HEK293 (cell line): ENCODE results near the gene UNC93A.

Experiments
- CTCF ChIA-PET: fragments of 350-600 bp; formaldehyde crosslinking; extraction: SDS; loops from one replicate; lab custom pipeline; 2021; ENCODE audit warnings: antibody characterized with exemption; lab: Yijun Ruan, JAX
- POLR2A ChIA-PET: fragments of 300-600 bp; formaldehyde crosslinking; extraction: SDS; loops from one replicate; lab custom pipeline; 2020; ENCODE audit warnings: antibody characterized with exemption, inconsistent platforms; lab: Yijun Ruan, JAX
- H3K27ac ChIP-seq: fragments of 200-500 bp; sonication (Bioruptor generic); 2 replicates; pipeline ENCODE4 v1.5.1; 2014; ENCODE audit warnings: low read depth, low read length, control low read depth, inconsistent platforms; ENCODE audit errors: extremely low read depth
- H3K36me3 ChIP-seq, 2 experiments: fragments of 200-500 bp in 1 of 2; sonication (Bioruptor generic) in 1 of 2; 1 replicate in 1 of 2; 2 replicates in 1 of 2; pipeline ENCODE4 v1.5.1; 2014 to 2017; ENCODE audit warnings: inconsistent platforms in 2 of 2, low read length in 2 of 2; ENCODE audit not compliant: control insufficient read depth in 2 of 2, insufficient read depth in 1 of 2
- H3K4me1 ChIP-seq: fragments of 200-500 bp; sonication (Bioruptor generic); 2 replicates; pipeline ENCODE4 v1.5.1; 2014; ENCODE audit warnings: mild to moderate bottlenecking, low read length, inconsistent platforms; ENCODE audit not compliant: control insufficient read depth, insufficient read depth
- H3K4me3 ChIP-seq: 2 replicates; pipeline ENCODE4 v1.5.1; 2011; ENCODE audit warnings: low read depth, mild to moderate bottlenecking, control low read depth, low read length, moderate library complexity
- H3K9me3 ChIP-seq: fragments of 200-500 bp; sonication (Bioruptor generic); 2 replicates; pipeline ENCODE4 v1.5.1; 2014; ENCODE audit warnings: low read depth, low read length, inconsistent platforms; ENCODE audit not compliant: control insufficient read depth, insufficient read depth
- HOXD13 ChIP-seq: sonication (generic); formaldehyde crosslinking; IDR thresholded peaks from 2 replicates; pipeline ENCODE4 v1.8.0; 2022; ENCODE audit warnings: missing genetic modification reagents, borderline replicate concordance
- MEIS1 ChIP-seq: sonication (generic); formaldehyde crosslinking; IDR thresholded peaks from 2 replicates; pipeline ENCODE4 v1.8.1; 2022; ENCODE audit warnings: missing genetic modification reagents, mild to moderate bottlenecking, borderline replicate concordance
- OVOL3 ChIP-seq: fragments of 450-650 bp; formaldehyde crosslinking; IDR thresholded peaks from 2 replicates; pipeline ENCODE4 v1.5.1; 2016; ENCODE audit warnings: missing biosample characterization, missing genetic modification characterization
- ZBTB1 ChIP-seq: fragments of 450-650 bp; formaldehyde crosslinking; IDR thresholded peaks from 2 replicates; pipeline ENCODE4 v1.5.1; 2016; ENCODE audit warnings: missing biosample characterization, missing genetic modification characterization
- ZFHX2 ChIP-seq: fragments of 450-650 bp; formaldehyde crosslinking; conservative IDR thresholded peaks from 2 replicates; pipeline ENCODE4 v1.5.1; 2016; ENCODE audit warnings: missing biosample characterization, missing genetic modification characterization
- ZNF132 ChIP-seq: fragments of 450-650 bp; formaldehyde crosslinking; IDR thresholded peaks from 2 replicates; pipeline ENCODE4 v1.5.1; 2017; ENCODE audit warnings: missing biosample characterization, missing genetic modification characterization, borderline replicate concordance
- ZNF146 ChIP-seq: fragments of 450-650 bp; formaldehyde crosslinking; IDR thresholded peaks from 2 replicates; pipeline ENCODE4 v1.5.1; 2016; ENCODE audit warnings: missing biosample characterization, missing genetic modification characterization
- ZNF292 ChIP-seq: fragments of 450-650 bp; formaldehyde crosslinking; IDR thresholded peaks from 2 replicates; pipeline ENCODE4 v1.5.1; 2016; ENCODE audit warnings: low read depth, missing biosample characterization, missing genetic modification characterization, borderline replicate concordance
- ZNF529 ChIP-seq: fragments of 450-650 bp; formaldehyde crosslinking; IDR thresholded peaks from 2 replicates; pipeline ENCODE4 v1.5.1; 2017; ENCODE audit warnings: missing genetic modification characterization, missing biosample characterization; ENCODE audit not compliant: insufficient replicate concordance
- ZNF624 ChIP-seq: fragments of 450-650 bp; formaldehyde crosslinking; IDR thresholded peaks from 2 replicates; pipeline ENCODE4 v1.5.1; 2017; ENCODE audit warnings: missing biosample characterization, missing genetic modification characterization
- TF ChIP-seq, protein P1 (sequence below): fragments of 450-650 bp; formaldehyde crosslinking; IDR thresholded peaks from 2 replicates; pipeline ENCODE4 v1.5.1; 2016; ENCODE audit warnings: missing biosample characterization, missing genetic modification characterization
- TF ChIP-seq, protein P2 (sequence below): fragments of 450-650 bp; formaldehyde crosslinking; IDR thresholded peaks from 2 replicates; pipeline ENCODE4 v1.5.1; 2016; ENCODE audit warnings: missing biosample characterization, missing genetic modification characterization
- TF ChIP-seq, protein P3 (sequence below): fragments of 450-650 bp; formaldehyde crosslinking; IDR thresholded peaks from 2 replicates; pipeline ENCODE4 v1.5.1; 2016; ENCODE audit warnings: missing biosample characterization, missing genetic modification characterization

The UNC93A gene

DNA sequence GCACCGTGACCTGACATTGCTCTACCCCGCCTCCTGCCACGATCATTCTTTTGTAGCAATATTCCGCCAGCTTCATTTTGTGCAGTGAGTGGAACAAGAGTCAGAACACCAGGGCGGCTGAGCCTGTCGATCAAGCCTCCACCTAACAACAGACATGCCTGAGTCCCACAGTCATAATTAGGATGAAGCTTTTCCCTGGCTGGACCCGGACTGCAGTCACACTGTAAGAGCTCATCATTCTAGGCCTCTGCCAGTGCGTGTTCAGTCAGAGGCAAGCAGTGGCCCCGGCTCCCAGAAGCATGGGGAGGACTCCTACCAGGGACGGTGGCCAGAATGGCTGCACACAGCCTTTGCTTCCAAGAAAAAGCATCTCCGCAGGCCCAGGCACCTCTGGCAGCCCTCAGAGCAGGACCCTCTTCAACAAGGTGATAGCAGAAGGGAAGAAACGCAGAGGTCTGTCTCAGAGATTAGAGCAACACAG is 23.2 kb upstream of the UNC93A start (continued):
- TF ChIP-seq, protein P1, sequence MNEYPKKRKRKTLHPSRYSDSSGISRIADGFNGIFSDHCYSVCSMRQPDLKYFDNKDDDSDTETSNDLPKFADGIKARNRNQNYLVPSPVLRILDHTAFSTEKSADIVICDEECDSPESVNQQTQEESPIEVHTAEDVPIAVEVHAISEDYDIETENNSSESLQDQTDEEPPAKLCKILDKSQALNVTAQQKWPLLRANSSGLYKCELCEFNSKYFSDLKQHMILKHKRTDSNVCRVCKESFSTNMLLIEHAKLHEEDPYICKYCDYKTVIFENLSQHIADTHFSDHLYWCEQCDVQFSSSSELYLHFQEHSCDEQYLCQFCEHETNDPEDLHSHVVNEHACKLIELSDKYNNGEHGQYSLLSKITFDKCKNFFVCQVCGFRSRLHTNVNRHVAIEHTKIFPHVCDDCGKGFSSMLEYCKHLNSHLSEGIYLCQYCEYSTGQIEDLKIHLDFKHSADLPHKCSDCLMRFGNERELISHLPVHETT (tag by site-specific recombination), result no peak
- TF ChIP-seq ZBTB1 (tag by site-specific recombination) (no peak), ZNF146 (tag by site-specific recombination) (no peak), ZNF624 (tag by site-specific recombination) (no peak)
- TF ChIP-seq, protein P2, sequence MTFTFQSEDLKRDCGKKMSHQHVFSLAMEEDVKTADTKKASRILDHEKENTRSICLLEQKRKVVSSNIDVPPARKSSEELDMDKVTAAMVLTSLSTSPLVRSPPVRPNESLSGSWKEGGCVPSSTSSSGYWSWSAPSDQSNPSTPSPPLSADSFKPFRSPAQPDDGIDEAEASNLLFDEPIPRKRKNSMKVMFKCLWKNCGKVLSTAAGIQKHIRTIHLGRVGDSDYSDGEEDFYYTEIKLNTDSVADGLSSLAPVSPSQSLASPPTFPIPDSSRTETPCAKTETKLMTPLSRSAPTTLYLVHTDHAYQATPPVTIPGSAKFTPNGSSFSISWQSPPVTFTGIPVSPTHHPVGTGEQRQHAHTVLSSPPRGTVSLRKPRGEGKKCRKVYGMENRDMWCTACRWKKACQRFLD (tag by site-specific recombination), result no peak

DNA sequence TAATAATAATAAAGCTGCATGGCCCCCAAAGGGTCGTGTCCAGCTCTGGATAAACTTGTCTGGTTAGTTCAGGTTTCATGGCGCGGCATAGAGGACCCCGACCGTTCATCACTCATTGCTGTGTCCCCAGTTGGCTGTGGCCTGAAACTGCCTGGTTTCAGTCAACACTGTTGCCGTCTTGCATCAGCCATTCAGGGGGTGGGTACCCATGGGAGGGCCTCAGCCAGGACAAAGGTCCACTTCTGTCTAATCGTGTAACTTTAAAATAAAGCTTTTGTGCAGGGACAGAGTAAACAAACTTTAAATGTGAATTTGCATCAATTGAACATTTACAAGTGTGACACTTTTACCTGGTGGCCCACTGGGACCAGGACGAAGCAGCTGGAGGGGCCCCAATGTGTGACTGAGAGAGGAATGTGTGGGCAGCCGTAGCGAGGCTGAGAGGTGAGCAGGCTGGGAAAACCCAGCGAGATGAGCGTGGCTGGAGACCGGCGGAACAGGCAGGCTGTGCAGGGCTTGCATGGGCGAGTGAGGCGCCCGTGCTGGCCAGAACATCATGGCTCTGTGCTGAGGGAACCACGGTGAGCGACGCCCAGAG is 22.3 kb upstream of the UNC93A start:
- TF ChIP-seq MEIS1 (CRISPR knock-in tag) (no peak), HOXD13 (CRISPR knock-in tag) (peak; percentile 90; the same call in 1 of the 2 replicates), ZFHX2 (tag by site-specific recombination) (peak; percentile 34; the same call in 1 of the 2 replicates)
- TF ChIP-seq, all 188 proteins: peak for 2
- Histone ChIP-seq H3K4me1 (no peaks in the 10 kb centered on the region), H3K36me3 (no peaks in the 10 kb centered on the region), H3K9me3 (no peaks in the 10 kb centered on the region), H3K4me3 (no peak overlapping the region), H3K27ac (no peak overlapping the region)
- POLR2A ChIA-PET, result no interaction called here
- CTCF ChIA-PET, result interaction anchor here (1.1 kb wide), 1 partner anchor 18 kb away, joined by 8 read pairs; no protein-coding TSS in a partner anchor

DNA sequence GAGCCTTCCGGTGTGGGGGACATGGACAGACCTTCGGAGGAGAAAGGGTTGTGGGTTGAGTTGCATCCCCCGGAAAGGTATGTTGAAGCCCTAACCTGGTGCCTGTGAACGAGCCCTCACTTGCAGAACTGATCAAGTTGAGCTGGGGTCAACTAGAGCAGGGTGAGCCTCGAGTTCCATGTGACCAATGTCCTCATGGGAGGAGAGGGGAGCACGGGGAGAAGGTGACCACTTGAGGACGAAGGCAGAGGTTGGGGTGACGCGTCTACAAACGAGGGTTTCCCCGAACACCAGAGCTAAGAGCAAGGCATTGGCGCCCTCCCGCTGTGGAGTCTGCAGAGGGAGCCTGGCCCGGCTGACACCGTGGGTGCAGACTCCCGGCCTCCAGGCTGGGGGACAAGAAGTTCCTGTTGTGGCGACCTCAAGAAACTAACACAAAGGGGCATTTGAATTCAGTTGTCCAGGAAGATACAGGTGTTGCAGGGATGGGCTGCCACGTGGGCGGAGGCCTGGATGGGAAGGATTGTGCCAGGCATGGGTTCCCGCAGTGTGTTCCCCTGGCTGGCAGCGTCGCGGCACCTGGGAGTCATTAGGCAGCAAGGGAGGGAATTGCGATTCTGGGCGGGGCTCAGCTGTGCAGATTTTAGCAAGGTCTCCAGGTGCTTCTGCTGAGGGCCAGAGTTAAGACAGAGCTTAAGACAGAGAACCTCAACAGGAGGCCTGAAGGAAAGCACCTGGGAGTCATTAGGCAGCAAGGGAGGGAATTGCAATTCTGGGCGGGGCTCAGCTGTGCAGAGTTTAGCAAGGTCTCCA is 20.4 kb upstream of the UNC93A start:
- POLR2A ChIA-PET, result interaction anchor here (0.7 kb wide), 1 partner anchor 471 kb away, joined by 3 read pairs; no protein-coding TSS in a partner anchor
- CTCF ChIA-PET, result no interaction called here
- TF ChIP-seq ZNF529 (tag by site-specific recombination) (no peak), HOXD13 (CRISPR knock-in tag) (no peak), ZNF132 (tag by site-specific recombination) (no peak), OVOL3 (tag by site-specific recombination) (no peak)
- TF ChIP-seq, protein P3, sequence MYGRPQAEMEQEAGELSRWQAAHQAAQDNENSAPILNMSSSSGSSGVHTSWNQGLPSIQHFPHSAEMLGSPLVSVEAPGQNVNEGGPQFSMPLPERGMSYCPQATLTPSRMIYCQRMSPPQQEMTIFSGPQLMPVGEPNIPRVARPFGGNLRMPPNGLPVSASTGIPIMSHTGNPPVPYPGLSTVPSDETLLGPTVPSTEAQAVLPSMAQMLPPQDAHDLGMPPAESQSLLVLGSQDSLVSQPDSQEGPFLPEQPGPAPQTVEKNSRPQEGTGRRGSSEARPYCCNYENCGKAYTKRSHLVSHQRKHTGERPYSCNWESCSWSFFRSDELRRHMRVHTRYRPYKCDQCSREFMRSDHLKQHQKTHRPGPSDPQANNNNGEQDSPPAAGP (tag by site-specific recombination), result no peak

DNA sequence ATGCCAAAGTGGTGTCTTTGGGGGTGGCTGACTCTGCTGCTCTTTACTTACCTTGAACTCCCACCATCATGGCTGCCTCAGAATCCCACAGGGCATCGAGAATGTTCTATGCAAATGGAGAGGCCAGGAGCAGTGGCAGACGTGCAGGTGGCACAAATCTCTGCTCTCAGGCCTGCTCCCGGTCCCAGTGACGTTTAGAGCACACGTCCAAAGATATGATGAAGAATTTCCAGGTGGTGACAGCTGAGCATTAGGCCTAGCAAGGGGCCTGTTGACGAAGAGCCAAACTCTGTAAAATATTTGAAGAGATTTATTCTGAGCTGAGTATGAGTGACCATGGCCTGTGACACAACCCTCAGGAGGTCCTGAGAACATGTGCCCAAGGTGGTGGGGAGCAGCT is 19.0 kb upstream of the UNC93A start:
- Histone ChIP-seq H3K4me3 (no peak overlapping the region), H3K36me3 (no peaks in the 10 kb centered on the region), H3K27ac (no peak overlapping the region)
- TF ChIP-seq ZNF292 (tag by site-specific recombination), result no peak
- TF ChIP-seq, all 188 proteins: peak for 0
- Histone ChIP-seq H3K4me1 (no peaks in the 10 kb centered on the region), H3K9me3 (no peaks in the 10 kb centered on the region)
- ChIA-PET CTCF (interaction anchor here (1.3 kb wide), 1 partner anchor 79 kb away, joined by 3 read pairs; no protein-coding TSS in a partner anchor), POLR2A (no interaction called here)

More for the DNA sequence above, 20.4 kb upstream of the UNC93A start:
- Histone ChIP-seq H3K27ac (no peak overlapping the region), H3K4me3 (no peak overlapping the region), H3K36me3 (no peaks in the 10 kb centered on the region), H3K9me3 (no peaks in the 10 kb centered on the region), H3K4me1 (no peaks in the 10 kb centered on the region)
